HUDEP-2 (cell line): ENCODE results near the gene ANO4.
"Not testable (repeated sequence)": the region's sequence is repeated elsewhere in the genome, so short reads cannot be mapped to it uniquely, and the experiment has no call there.

Experiments used
- DNase-seq, 76 experiments: peaks; one replicate each; lab custom pipeline; 2025; ENCODE audit not compliant: unreplicated experiment in 76 of 76; lab: John Stamatoyannopoulos, UW

The ANO4 gene

GRCh38 chr12:100986595-100987547, 192.3 kb downstream of the ANO4 start:
- no peak for DNase-seq

- DNase-seq: peak in 24 of 76 experiments; percentile 0 to 38 (median 4)
Measured at GRCh38 chr12:100987552-100988521, 193.3 kb downstream of the ANO4 start.

GRCh38 chr12:100989509-100989908, 194.9 kb downstream of the ANO4 start:
- DNase-seq: not testable (repeated sequence)

GRCh38 chr12:100991102-100991501, 196.5 kb downstream of the ANO4 start:
- no peak for DNase-seq

- DNase-seq: no peak
Measured at GRCh38 chr12:100992194-100992593, 197.6 kb downstream of the ANO4 start.

- DNase-seq: no peak
Measured at GRCh38 chr12:100993916-100994450, 199.4 kb downstream of the ANO4 start.

- DNase-seq: no peak
Measured at GRCh38 chr12:100995201-100995600, 200.6 kb downstream of the ANO4 start.

- no peak for DNase-seq
Measured at GRCh38 chr12:100995771-100996170, 201.2 kb downstream of the ANO4 start.

GRCh38 chr12:101001669-101002068, 207.1 kb downstream of the ANO4 start:
- DNase-seq: no peak

GRCh38 chr12:101002696-101003419, 208.3 kb downstream of the ANO4 start:
- DNase-seq: no peak

- no peak for DNase-seq
Measured at GRCh38 chr12:101004898-101005297, 210.3 kb downstream of the ANO4 start.

GRCh38 chr12:101009274-101009673, 214.7 kb downstream of the ANO4 start:
- DNase-seq: no peak

GRCh38 chr12:101010896-101011295, 216.3 kb downstream of the ANO4 start:
- DNase-seq: no peak

- no peak for DNase-seq
Measured at GRCh38 chr12:101013993-101014392, 219.4 kb downstream of the ANO4 start.

- DNase-seq: no peak
Measured at GRCh38 chr12:101015044-101015443, 220.5 kb downstream of the ANO4 start.

GRCh38 chr12:101018540-101018939, 224.0 kb downstream of the ANO4 start:
- no peak for DNase-seq

- no peak for DNase-seq
Measured at GRCh38 chr12:101019201-101019600, 224.6 kb downstream of the ANO4 start.

GRCh38 chr12:101019667-101020066, 225.1 kb downstream of the ANO4 start:
- no peak for DNase-seq

GRCh38 chr12:101021442-101021841, 226.9 kb downstream of the ANO4 start:
- no peak for DNase-seq

- no peak for DNase-seq
Measured at GRCh38 chr12:101021911-101022388, 227.4 kb downstream of the ANO4 start.
